Stomach smooth muscle (tissue), 2 donors: ENCODE results near the gene ILDR2.

Experiments
- H3K27ac ChIP-seq: one replicate; pipeline ENCODE4 v1.7.0; 2013; ENCODE audit warnings: mild to moderate bottlenecking, low read length, inconsistent platforms
- H3K27me3 ChIP-seq, 2 donors: one replicate each; pipeline ENCODE4 v1.7.0; 2013; ENCODE audit warnings: low read length in 2 of 2; ENCODE audit not compliant: insufficient read depth in 2 of 2, control insufficient read depth in 1 of 2
- H3K36me3 ChIP-seq, 2 donors: one replicate each; pipeline ENCODE4 v1.7.0; 2013; ENCODE audit warnings: low read length in 2 of 2; ENCODE audit not compliant: control insufficient read depth in 2 of 2, insufficient read depth in 2 of 2
- H3K4me1 ChIP-seq: one replicate; pipeline ENCODE4 v1.7.0; 2013; ENCODE audit warnings: low read length; ENCODE audit not compliant: control insufficient read depth, insufficient read depth
- H3K4me3 ChIP-seq, 2 donors: one replicate each; pipeline ENCODE4 v1.7.0; 2013; ENCODE audit warnings: low read length in 2 of 2
- H3K9ac ChIP-seq, 2 donors: one replicate each; pipeline ENCODE4 v1.7.0; 2013; ENCODE audit warnings: low read length in 2 of 2, mild to moderate bottlenecking in 1 of 2
- H3K9me3 ChIP-seq, 2 donors: one replicate each; pipeline ENCODE4 v1.7.0; 2013; ENCODE audit warnings: low read length in 2 of 2; ENCODE audit not compliant: control insufficient read depth in 2 of 2
- donor health status: healthy.
- donor health status: Pancreatic carcinoma.

The ILDR2 gene

GRCh38 chr1:166869318-166870099 is 105.8 kb downstream of the ILDR2 start:
- H3K4me3 ChIP-seq = no peak overlapping the region
- no peak overlapping the region for H3K9ac ChIP-seq
- H3K36me3 ChIP-seq = peaks cover 8 to 12% of the 10 kb centered on the region in 2 donors
- H3K27ac ChIP-seq = no peak overlapping the region
- H3K9me3 ChIP-seq = no peaks in the 10 kb centered on the region
- no peaks in the 10 kb centered on the region for H3K27me3 ChIP-seq
- H3K4me1 ChIP-seq = peaks cover 7% of the 10 kb centered on the region

- Histone ChIP-seq H3K36me3 (peaks cover 11 to 14% of the 10 kb centered on the region in 2 donors), H3K27me3 (no peaks in the 10 kb centered on the region), H3K27ac (no peak overlapping the region), H3K9me3 (no peaks in the 10 kb centered on the region), H3K9ac (no peak overlapping the region), H3K4me3 (no peak overlapping the region), H3K4me1 (peaks cover 7% of the 10 kb centered on the region)
These were observed 106.7 kb downstream of the ILDR2 start for GRCh38 chr1:166868639-166869038.

GRCh38 chr1:166865926-166866325 is 109.4 kb downstream of the ILDR2 start:
- H3K4me3 ChIP-seq = no peak overlapping the region
- no peaks in the 10 kb centered on the region for H3K4me1 ChIP-seq
- no peak overlapping the region for H3K27ac ChIP-seq
- peaks cover 15 to 22% of the 10 kb centered on the region in 2 donors for H3K36me3 ChIP-seq
- H3K27me3 ChIP-seq = no peaks in the 10 kb centered on the region
- H3K9ac ChIP-seq = no peak overlapping the region
- no peaks in the 10 kb centered on the region for H3K9me3 ChIP-seq

GRCh38 chr1:166859597-166859996 is 115.7 kb downstream of the ILDR2 start:
- no peaks in the 10 kb centered on the region for H3K27me3 ChIP-seq
- H3K4me3 ChIP-seq = no peak overlapping the region
- no peak overlapping the region for H3K9ac ChIP-seq
- no peak overlapping the region for H3K27ac ChIP-seq
- peaks cover 35% of the 10 kb centered on the region in 2 donors for H3K36me3 ChIP-seq
- no peaks in the 10 kb centered on the region for H3K4me1 ChIP-seq
- H3K9me3 ChIP-seq = no peaks in the 10 kb centered on the region

GRCh38 chr1:166858726-166859419 is 116.5 kb downstream of the ILDR2 start:
- H3K9me3 ChIP-seq = no peaks in the 10 kb centered on the region
- no peaks in the 10 kb centered on the region for H3K4me1 ChIP-seq
- peaks cover 35 to 36% of the 10 kb centered on the region in 2 donors for H3K36me3 ChIP-seq
- H3K9ac ChIP-seq = no peak overlapping the region
- H3K4me3 ChIP-seq = no peak overlapping the region
- no peak overlapping the region for H3K27ac ChIP-seq
- H3K27me3 ChIP-seq = no peaks in the 10 kb centered on the region
